Endodermal cell (in vitro differentiated cells): ENCODE measurements around the gene RPS15. TPM values are rescaled to one million over a fixed set of nuclear protein-coding genes. Genes with fewer than 3 reads are reported as not detected.

Experiments
- DNase-seq: peaks from one replicate; pipeline ENCODE4 v3.0.0-alpha.2; 2017
- H3K27ac ChIP-seq: 2 replicates; pipeline ENCODE4 v1.5.1; 2013; ENCODE audit warnings: mild to moderate bottlenecking, low read depth, low read length, moderate library complexity
- H3K27me3 ChIP-seq: 2 replicates; pipeline ENCODE4 v1.6.1; 2013; ENCODE audit warnings: mild to moderate bottlenecking, low read length, moderate library complexity; ENCODE audit not compliant: insufficient read depth, control insufficient read depth, poor library complexity, severe bottlenecking
- H3K36me3 ChIP-seq: 2 replicates; pipeline ENCODE4 v1.7.0; 2013; ENCODE audit warnings: mild to moderate bottlenecking, low read length, moderate library complexity; ENCODE audit not compliant: control insufficient read depth, insufficient read depth
- H3K4me1 ChIP-seq: one replicate; pipeline ENCODE4 v1.7.0; 2013; ENCODE audit warnings: low read length; ENCODE audit not compliant: control insufficient read depth, insufficient read depth
- H3K4me3 ChIP-seq: 2 replicates; pipeline ENCODE4 v1.5.1; 2013; ENCODE audit warnings: mild to moderate bottlenecking, low read length, moderate library complexity
- H3K9ac ChIP-seq: 2 replicates; pipeline ENCODE4 v1.6.1; 2013; ENCODE audit warnings: mild to moderate bottlenecking, low read length, moderate library complexity; ENCODE audit not compliant: poor library complexity, severe bottlenecking; ENCODE audit errors: extremely low read depth
- H3K9me3 ChIP-seq: 2 replicates; pipeline ENCODE4 v1.6.1; 2013; ENCODE audit warnings: mild to moderate bottlenecking, low read length, moderate library complexity; ENCODE audit not compliant: control insufficient read depth
- H3K27ac Mint-ChIP-seq: 2 replicates; pipeline ENCODE4 v1.8.0; 2020; ENCODE audit warnings: mixed read lengths
- H3K27me3 Mint-ChIP-seq: 2 replicates; pipeline ENCODE4 v1.8.0; 2021; ENCODE audit warnings: mild to moderate bottlenecking, mixed read lengths; ENCODE audit not compliant: insufficient read depth
- H3K36me3 Mint-ChIP-seq: 2 replicates; pipeline ENCODE4 v1.8.0; 2020; ENCODE audit warnings: low read depth, mixed read lengths
- H3K4me1 Mint-ChIP-seq: 2 replicates; pipeline ENCODE4 v1.8.0; 2020; ENCODE audit warnings: mixed read lengths
- H3K4me3 Mint-ChIP-seq: 2 replicates; pipeline ENCODE4 v1.8.0; 2020; ENCODE audit warnings: mild to moderate bottlenecking, moderate library complexity, mixed read lengths
- H3K9me3 Mint-ChIP-seq: 2 replicates; pipeline ENCODE4 v1.8.0; 2020; ENCODE audit warnings: mild to moderate bottlenecking, mixed read lengths
- CTCF ChIP-seq: fragments of 200-600 bp; sonication (generic); conservative IDR thresholded peaks from 2 replicates; pipeline ENCODE4 v1.5.0; 2021; ENCODE audit warnings: antibody characterized with exemption, mild to moderate bottlenecking
- WGBS, 2 experiments: methylation state at CpG; one replicate each; pipeline versions ENCODE4 v1.1.5 to v1.1.7; 2013; ENCODE audit warnings: missing lambda C conversion rate in 2 of 2, mixed read lengths in 1 of 2; ENCODE audit not compliant: insufficient coverage in 1 of 2, insufficient read length in 1 of 2; 5-methylcytosine and 5-hydroxymethylcytosine counted together
- total RNA-seq, 2 donors: library from RNA; stranded (reverse); fragmentation: NEBNext Ultra II Directional in 1 of 2; extraction: Animal tissue kit (Norgen Biotek cat#: 25700) in 1 of 2; gene quantifications; 2 replicates in 1 of 2; 3 replicates in 1 of 2; pipeline ENCODE4 v1.2.1, GENCODE V29; 2021

RPS15 gene
- total RNA-seq, 2 donors from 2014 or later, result 1,298 to 1,321 TPM

DNA sequence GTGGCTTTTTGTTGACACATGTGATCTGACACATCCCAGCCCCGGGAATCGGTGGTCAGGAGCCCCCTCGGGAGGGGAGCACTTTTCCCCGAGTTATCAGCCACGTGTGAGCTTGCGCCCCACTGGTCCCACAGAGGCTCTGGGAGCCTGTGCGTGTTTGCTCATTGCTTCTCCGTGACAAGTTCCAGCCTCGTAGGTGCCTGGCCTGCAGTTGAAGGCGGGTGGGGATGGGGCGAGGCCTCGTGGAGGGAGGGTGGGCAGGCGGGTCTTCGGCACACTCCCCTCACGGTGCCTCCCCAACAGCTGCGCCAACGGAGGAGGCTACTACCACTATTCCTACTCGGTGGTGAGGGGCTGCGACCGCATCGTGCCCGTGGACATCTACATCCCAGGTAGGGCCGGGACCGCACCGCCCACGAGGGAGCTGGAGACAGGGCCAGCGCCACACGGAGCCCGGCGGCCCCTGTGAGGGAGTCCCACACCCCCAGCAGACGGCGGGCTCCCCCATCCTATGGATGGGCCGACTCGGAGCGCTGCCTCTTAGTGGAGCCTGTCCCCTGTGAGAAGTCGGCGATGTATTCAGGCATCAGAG lies 45.2 kb upstream of the RPS15 start:
- H3K4me3 Mint-ChIP-seq, result no peak overlapping the region
- no peak for TF ChIP-seq CTCF
- no peaks in the 10 kb centered on the region for H3K9me3 Mint-ChIP-seq

GRCh38 chr19:1393841-1394240 lies 44.4 kb upstream of the RPS15 start:
- H3K27me3 Mint-ChIP-seq, result no peaks in the 10 kb centered on the region
- no peak overlapping the region for H3K9ac ChIP-seq
- no peaks in the 10 kb centered on the region for H3K4me1 ChIP-seq
- H3K4me1 Mint-ChIP-seq, result no peaks in the 10 kb centered on the region
- no peak overlapping the region for H3K27ac Mint-ChIP-seq
- peaks cover 6% of the 10 kb centered on the region for H3K36me3 ChIP-seq
- no peak overlapping the region for H3K4me3 Mint-ChIP-seq
- H3K36me3 Mint-ChIP-seq, result peaks cover 39% of the 10 kb centered on the region
- no peak for DNase-seq
- no peaks in the 10 kb centered on the region for H3K27me3 ChIP-seq
- no peaks in the 10 kb centered on the region for H3K9me3 ChIP-seq
- H3K27ac ChIP-seq, result no peak overlapping the region
- H3K9me3 Mint-ChIP-seq, result no peaks in the 10 kb centered on the region
- no peak overlapping the region for H3K4me3 ChIP-seq
- no peak for TF ChIP-seq CTCF
- WGBS, 2 experiments, result 92 to 93% methylated on average over 16 to 17 of the region's 17 CpGs

More for the DNA sequence above, 45.2 kb upstream of the RPS15 start:
- Mint-ChIP-seq H3K27me3 (no peaks in the 10 kb centered on the region), H3K4me1 (no peaks in the 10 kb centered on the region), H3K27ac (no peak overlapping the region), H3K36me3 (peaks cover 40% of the 10 kb centered on the region)
- H3K9ac ChIP-seq, result no peak overlapping the region
- H3K4me3 ChIP-seq, result no peak overlapping the region
- H3K9me3 ChIP-seq, result no peaks in the 10 kb centered on the region
- 94 to 96% methylated on average over 30 to 37 of the region's 37 CpGs for WGBS, 2 experiments
- H3K27ac ChIP-seq, result no peak overlapping the region
- DNase-seq, result no peak
- no peaks in the 10 kb centered on the region for H3K4me1 ChIP-seq
- H3K36me3 ChIP-seq, result peaks cover 10% of the 10 kb centered on the region
- H3K27me3 ChIP-seq, result no peaks in the 10 kb centered on the region

- H3K27me3 Mint-ChIP-seq, result no peaks in the 10 kb centered on the region
- Histone ChIP-seq H3K9me3 (no peaks in the 10 kb centered on the region), H3K9ac (no peak overlapping the region), H3K4me3 (no peak overlapping the region), H3K27ac (no peak overlapping the region), H3K4me1 (no peaks in the 10 kb centered on the region), H3K27me3 (no peaks in the 10 kb centered on the region), H3K36me3 (no peaks in the 10 kb centered on the region)
- no peaks in the 10 kb centered on the region for H3K4me1 Mint-ChIP-seq
- no peak for TF ChIP-seq CTCF
- H3K27ac Mint-ChIP-seq, result no peak overlapping the region
- H3K9me3 Mint-ChIP-seq, result no peaks in the 10 kb centered on the region
- no peak overlapping the region for H3K4me3 Mint-ChIP-seq
- DNase-seq, result no peak
- WGBS, 2 experiments, result 71 to 87% methylated on average over 7 to 43 of the region's 43 CpGs
- peaks cover 32% of the 10 kb centered on the region for H3K36me3 Mint-ChIP-seq
Measured at GRCh38 chr19:1394252-1395193, 43.7 kb upstream of the RPS15 start.
